PC-3 (cell line): ENCODE data around the gene SSNA1.

Source experiments
- EZH2 ChIP-seq: fragments of 300-600 bp; sonication (generic); IDR thresholded peaks from one replicate; pipeline ENCODE4 v1.6.1; 2017; ENCODE audit warnings: antibody characterized with exemption, mild to moderate bottlenecking, low read length; ENCODE audit not compliant: unreplicated experiment
- TF ChIP-seq, protein P1 (sequence below): fragments of 300-600 bp; sonication (generic); conservative IDR thresholded peaks from 2 replicates; pipeline ENCODE4 v1.5.1; 2017; ENCODE audit warnings: antibody characterized with exemption, low read depth, mild to moderate bottlenecking, low read length

DNA sequence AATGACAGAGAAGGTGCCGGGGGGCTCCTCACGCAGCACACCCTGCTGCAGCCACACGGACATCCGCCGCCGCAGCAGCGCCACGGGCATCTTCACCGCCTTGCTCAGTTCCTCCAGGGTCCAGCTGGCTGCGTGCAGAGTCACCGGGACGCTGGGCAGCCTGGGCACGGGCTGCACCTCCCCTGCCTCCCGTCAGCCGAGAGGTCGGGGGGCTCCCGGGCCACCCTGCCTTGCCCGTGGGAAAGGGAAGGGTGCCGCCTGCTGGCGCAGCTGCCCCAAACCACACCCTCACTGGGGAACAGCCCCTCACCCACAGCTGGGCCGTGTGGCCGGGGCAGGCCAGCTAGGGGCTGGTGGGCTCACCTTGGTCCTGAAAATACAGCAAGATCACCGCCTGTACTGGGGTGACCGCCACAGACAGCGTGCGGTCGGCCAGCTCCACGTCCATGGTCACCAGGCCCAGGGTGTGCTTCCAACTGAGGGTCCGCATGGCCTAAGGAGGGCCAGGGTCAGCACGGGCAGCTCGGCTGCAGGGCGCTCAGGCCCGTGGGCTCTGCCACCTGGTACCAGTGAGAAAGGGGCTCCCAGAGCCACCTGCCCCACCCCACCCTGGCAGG lies 13.0 kb upstream of the SSNA1 start:
- TF ChIP-seq, protein P1, sequence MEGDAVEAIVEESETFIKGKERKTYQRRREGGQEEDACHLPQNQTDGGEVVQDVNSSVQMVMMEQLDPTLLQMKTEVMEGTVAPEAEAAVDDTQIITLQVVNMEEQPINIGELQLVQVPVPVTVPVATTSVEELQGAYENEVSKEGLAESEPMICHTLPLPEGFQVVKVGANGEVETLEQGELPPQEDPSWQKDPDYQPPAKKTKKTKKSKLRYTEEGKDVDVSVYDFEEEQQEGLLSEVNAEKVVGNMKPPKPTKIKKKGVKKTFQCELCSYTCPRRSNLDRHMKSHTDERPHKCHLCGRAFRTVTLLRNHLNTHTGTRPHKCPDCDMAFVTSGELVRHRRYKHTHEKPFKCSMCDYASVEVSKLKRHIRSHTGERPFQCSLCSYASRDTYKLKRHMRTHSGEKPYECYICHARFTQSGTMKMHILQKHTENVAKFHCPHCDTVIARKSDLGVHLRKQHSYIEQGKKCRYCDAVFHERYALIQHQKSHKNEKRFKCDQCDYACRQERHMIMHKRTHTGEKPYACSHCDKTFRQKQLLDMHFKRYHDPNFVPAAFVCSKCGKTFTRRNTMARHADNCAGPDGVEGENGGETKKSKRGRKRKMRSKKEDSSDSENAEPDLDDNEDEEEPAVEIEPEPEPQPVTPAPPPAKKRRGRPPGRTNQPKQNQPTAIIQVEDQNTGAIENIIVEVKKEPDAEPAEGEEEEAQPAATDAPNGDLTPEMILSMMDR, result no peak
- no peak for TF ChIP-seq EZH2
